Caco-2 (cell line): Measurements from ENCODE around the gene PML. TPM values are rescaled to one million over a fixed set of nuclear protein-coding genes. Genes with fewer than 3 reads are reported as not detected.
"Not testable (repeated sequence)": the region's sequence is repeated elsewhere in the genome, so short reads cannot be mapped to it uniquely, and the experiment has no call there.

Source experiments
- BruUV-seq: library from RNA; stranded (reverse); fragments of 400-500 nt; replicated peaks from 2 replicates; lab custom pipeline; 2021; lab: Mats Ljungman, UMichigan
- CTCF ChIA-PET: fragments of 300-600 bp; sonication (Branson Sonifier 250); formaldehyde crosslinking; loops from one replicate; lab custom pipeline; 2022; ENCODE audit warnings: antibody characterized with exemption; lab: Charles Lee
- POLR2A ChIA-PET: fragments of 300-600 bp; sonication (Branson Sonifier 250); formaldehyde crosslinking; loops from one replicate; lab custom pipeline; 2022; ENCODE audit warnings: antibody characterized with exemption; lab: Charles Lee
- DNase-seq, 2 experiments: peaks; one replicate each; pipeline versions ENCODE4 v3.0.0 to v3.0.0-alpha.2; 2020 to 2022
- H3K27me3 ChIP-seq: replicated peaks from 2 replicates; pipeline ENCODE4 v1.6.0; 2011; ENCODE audit warnings: low read length; ENCODE audit not compliant: control insufficient read depth, insufficient read depth
- H3K36me3 ChIP-seq: 2 replicates; pipeline ENCODE4 v1.5.1; 2011; ENCODE audit warnings: low read length; ENCODE audit not compliant: control insufficient read depth, insufficient read depth
- H3K4me1 ChIP-seq: fragments of 250-450 bp; sonication (Bioruptor Pico); 2 replicates; pipeline ENCODE4 v1.5.1; 2020; ENCODE audit warnings: mild to moderate bottlenecking
- H3K4me3 ChIP-seq: 2 replicates; pipeline ENCODE4 v1.5.1; 2011; ENCODE audit warnings: low read depth, mild to moderate bottlenecking, control low read depth, low read length
- H3K9me3 ChIP-seq: fragments of 250-450 bp; sonication (Bioruptor Pico); 2 replicates; pipeline ENCODE4 v1.5.1; 2020; ENCODE audit warnings: mild to moderate bottlenecking, moderate library complexity
- H3K27ac Mint-ChIP-seq: one replicate; pipeline ENCODE4 v1.8.0; 2022; ENCODE audit warnings: mixed read lengths; ENCODE audit not compliant: unreplicated experiment
- H3K27me3 Mint-ChIP-seq: one replicate; pipeline ENCODE4 v1.8.0; 2022; ENCODE audit warnings: mixed read lengths; ENCODE audit not compliant: insufficient read depth, unreplicated experiment
- H3K36me3 Mint-ChIP-seq: one replicate; pipeline ENCODE4 v1.8.0; 2022; ENCODE audit warnings: mild to moderate bottlenecking, mixed read lengths; ENCODE audit not compliant: insufficient read depth, unreplicated experiment
- H3K4me1 Mint-ChIP-seq: one replicate; pipeline ENCODE4 v1.8.0; 2022; ENCODE audit warnings: low read depth, mixed read lengths; ENCODE audit not compliant: unreplicated experiment
- H3K4me3 Mint-ChIP-seq: one replicate; pipeline ENCODE4 v1.8.0; 2022; ENCODE audit warnings: mild to moderate bottlenecking, moderate library complexity, mixed read lengths; ENCODE audit not compliant: unreplicated experiment
- H3K9me3 Mint-ChIP-seq: one replicate; pipeline ENCODE4 v1.8.0; 2022; ENCODE audit warnings: mixed read lengths; ENCODE audit not compliant: unreplicated experiment
- intact Hi-C: fragments of 100-400 bp; cut with micrococcal nuclease; formaldehyde crosslinking; loops from one replicate; pipeline ENCODE4 v1.10.0; 2022; ENCODE audit not compliant: unreplicated experiment
- total RNA-seq: library from RNA; stranded (reverse); gene quantifications from 2 replicates; pipeline ENCODE4 v1.2.3, GENCODE V29; 2022
- TF ChIP-seq, protein P1 (sequence below), 2 experiments: fragments of 200-600 bp in 1 of 2; IDR thresholded peaks; 1 replicate in 1 of 2; 2 replicates in 1 of 2; pipeline versions ENCODE4 v1.5.1 to v1.8.0; 2011 to 2022; ENCODE audit warnings: antibody characterized with exemption in 1 of 2, control low read depth in 1 of 2, inconsistent platforms in 1 of 2, low read depth in 1 of 2, low read length in 1 of 2, mild to moderate bottlenecking in 1 of 2, moderate library complexity in 1 of 2; ENCODE audit not compliant: insufficient read depth in 1 of 2, severe bottlenecking in 1 of 2, unreplicated experiment in 1 of 2

The PML gene
- total RNA-seq, 1 experiment from 2014 or later = 18.7 TPM

DNA sequence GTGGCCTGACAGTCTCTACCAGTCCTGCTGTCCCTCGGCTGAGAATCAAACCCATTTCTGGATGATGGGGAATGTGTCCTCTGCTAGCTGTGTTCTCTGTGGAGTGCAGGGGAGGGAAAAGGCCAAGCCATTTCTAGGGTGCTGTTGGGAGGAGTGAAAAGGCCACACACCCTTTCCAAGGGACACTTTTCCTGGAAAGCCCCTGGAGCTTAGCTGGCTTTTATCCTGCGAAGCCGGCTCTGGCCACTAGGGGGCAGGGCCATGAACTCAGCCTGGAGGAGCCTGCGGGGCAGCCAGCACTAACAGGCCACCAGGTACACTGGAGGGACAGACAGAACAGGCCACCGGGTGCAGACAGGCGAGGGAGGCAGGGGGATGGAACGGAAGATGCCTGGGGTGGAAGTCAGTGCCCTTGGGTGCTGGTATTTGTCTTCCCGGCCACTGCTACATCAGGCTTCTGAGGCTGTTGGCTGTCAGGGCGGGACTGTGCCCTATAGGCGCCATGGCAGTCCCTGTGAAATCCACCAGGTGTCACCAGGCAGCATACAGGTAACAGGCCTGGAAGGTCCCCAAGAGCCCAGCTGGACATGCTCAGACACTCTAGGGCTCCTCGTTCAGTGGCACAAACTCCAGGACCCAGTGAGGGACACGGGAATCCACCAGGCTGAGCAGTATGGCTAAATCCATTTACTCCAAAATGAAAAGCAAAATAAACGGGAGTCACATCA is 71.3 kb downstream of the PML start:
- intact Hi-C loops, H3K36me3 Mint-ChIP-seq, H3K4me3 Mint-ChIP-seq, H3K27ac Mint-ChIP-seq, H3K36me3 ChIP-seq, BruUV-seq, H3K4me1 ChIP-seq, H3K9me3 Mint-ChIP-seq, POLR2A ChIA-PET, H3K4me1 Mint-ChIP-seq, H3K9me3 ChIP-seq, CTCF ChIA-PET, H3K27me3 ChIP-seq, H3K4me3 ChIP-seq: not testable (repeated sequence)
- H3K27me3 Mint-ChIP-seq = peaks cover 12% of the 10 kb centered on the region
- DNase-seq = peak; percentile 57 to 76
- TF ChIP-seq, protein P1, sequence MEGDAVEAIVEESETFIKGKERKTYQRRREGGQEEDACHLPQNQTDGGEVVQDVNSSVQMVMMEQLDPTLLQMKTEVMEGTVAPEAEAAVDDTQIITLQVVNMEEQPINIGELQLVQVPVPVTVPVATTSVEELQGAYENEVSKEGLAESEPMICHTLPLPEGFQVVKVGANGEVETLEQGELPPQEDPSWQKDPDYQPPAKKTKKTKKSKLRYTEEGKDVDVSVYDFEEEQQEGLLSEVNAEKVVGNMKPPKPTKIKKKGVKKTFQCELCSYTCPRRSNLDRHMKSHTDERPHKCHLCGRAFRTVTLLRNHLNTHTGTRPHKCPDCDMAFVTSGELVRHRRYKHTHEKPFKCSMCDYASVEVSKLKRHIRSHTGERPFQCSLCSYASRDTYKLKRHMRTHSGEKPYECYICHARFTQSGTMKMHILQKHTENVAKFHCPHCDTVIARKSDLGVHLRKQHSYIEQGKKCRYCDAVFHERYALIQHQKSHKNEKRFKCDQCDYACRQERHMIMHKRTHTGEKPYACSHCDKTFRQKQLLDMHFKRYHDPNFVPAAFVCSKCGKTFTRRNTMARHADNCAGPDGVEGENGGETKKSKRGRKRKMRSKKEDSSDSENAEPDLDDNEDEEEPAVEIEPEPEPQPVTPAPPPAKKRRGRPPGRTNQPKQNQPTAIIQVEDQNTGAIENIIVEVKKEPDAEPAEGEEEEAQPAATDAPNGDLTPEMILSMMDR (IDR thresholded peaks at IDR 0.05; ENCODE audit: insufficient read depth in 1 of 2, low read depth in 1 of 2, low read length in 1 of 2, severe bottlenecking in 1 of 2, unreplicated experiment in 1 of 2) = peak in 1 of 2 experiments; percentile 73

DNA sequence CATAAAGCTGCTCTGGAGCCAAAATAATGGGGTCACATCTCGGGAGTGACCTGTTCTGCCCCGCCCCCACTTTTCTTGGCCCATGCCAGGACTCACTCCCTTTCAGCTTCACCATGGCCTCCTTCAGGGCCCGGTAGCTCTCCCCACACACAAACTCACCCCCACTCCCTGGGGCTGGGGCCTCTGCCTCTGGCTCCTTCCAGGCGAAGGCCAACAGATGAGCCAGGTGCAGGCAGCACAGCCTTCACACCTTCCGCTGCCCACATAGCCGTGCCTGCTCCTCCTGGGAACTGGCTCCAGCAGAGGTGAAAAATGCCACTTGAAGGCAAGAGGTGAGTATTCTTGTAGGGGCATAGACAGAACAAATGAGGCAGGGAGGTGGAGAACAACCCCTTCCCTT is 77.1 kb downstream of the PML start:
- CTCF ChIA-PET, H3K36me3 ChIP-seq: not testable (repeated sequence)

DNA sequence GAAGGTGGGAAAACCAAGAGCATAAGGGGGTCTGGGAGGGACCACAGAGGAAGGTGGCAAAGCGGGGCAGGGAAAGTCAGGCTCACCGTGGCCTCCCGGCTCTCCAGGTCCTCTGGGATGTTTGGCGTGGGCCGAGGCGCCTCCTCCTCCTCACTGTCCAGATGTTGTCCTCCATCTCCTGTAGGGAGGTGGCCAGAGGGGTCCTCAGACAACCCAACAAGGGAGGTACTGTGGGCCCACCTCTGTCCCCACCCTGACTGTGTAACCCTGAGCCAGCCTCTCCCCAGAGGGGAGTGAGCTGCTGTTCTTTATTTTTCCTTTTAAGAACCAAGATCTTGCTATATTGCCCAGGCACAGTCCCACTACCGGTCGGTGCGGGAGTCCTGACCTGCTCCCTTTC is 77.6 kb downstream of the PML start:
- H3K36me3 ChIP-seq, H3K9me3 ChIP-seq, intact Hi-C loops, H3K27ac Mint-ChIP-seq, CTCF ChIA-PET, BruUV-seq, H3K27me3 Mint-ChIP-seq, POLR2A ChIA-PET, H3K36me3 Mint-ChIP-seq, DNase-seq, H3K4me3 ChIP-seq, H3K4me1 Mint-ChIP-seq, H3K9me3 Mint-ChIP-seq, H3K4me3 Mint-ChIP-seq, H3K27me3 ChIP-seq, H3K4me1 ChIP-seq: not testable (repeated sequence)

More for the DNA sequence above, 77.1 kb downstream of the PML start:
- H3K27ac Mint-ChIP-seq, H3K4me3 Mint-ChIP-seq, POLR2A ChIA-PET, H3K27me3 Mint-ChIP-seq, H3K4me3 ChIP-seq, H3K27me3 ChIP-seq, H3K4me1 ChIP-seq, intact Hi-C loops, H3K9me3 Mint-ChIP-seq, H3K9me3 ChIP-seq, DNase-seq, H3K36me3 Mint-ChIP-seq, BruUV-seq, H3K4me1 Mint-ChIP-seq: not testable (repeated sequence)

DNA sequence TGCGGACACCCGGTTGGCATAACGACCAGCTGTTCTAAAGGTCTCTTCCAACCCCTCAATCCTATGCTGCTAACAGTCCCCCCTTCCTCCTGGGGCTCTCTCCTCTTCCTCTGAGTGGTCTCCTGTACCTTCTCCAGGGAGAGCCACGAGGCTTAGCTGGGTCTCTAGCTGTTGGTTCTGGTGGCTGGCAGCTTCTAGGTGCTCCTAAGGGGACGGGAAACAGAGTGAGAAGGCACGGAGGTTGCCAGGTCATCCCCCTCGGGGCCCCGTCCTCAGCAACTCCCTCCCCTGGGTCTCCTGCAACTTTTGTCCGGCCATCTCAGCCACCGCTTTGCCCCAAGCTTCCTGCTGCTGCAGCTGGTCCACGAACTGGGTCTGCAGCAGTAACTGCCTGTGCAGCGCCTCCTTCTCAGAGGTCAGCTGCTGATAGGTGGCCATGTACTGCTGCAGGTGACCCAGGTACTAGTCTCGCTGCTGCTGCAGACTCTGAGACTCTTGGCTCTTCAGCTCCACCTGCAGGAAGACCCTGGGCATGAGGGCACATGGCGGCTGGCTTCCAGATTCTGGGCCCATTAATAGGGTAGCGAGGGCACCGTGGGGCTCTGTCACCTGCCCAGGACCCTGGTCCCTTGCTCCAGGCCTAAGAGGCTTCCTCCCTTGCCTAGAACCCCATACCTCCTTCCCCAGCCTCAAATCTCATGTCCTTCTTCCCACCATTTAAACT is 78.3 kb downstream of the PML start:
- intact Hi-C loops, H3K27me3 Mint-ChIP-seq, H3K27ac Mint-ChIP-seq, CTCF ChIA-PET, H3K9me3 Mint-ChIP-seq, H3K27me3 ChIP-seq, H3K4me3 ChIP-seq, H3K36me3 Mint-ChIP-seq, H3K4me1 Mint-ChIP-seq, H3K36me3 ChIP-seq, H3K4me3 Mint-ChIP-seq, H3K9me3 ChIP-seq, POLR2A ChIA-PET, BruUV-seq, H3K4me1 ChIP-seq: not testable (repeated sequence)
- peak; percentile 65 to 74 for DNase-seq
- TF ChIP-seq, protein P1 (IDR thresholded peaks at IDR 0.05; ENCODE audit: insufficient read depth in 1 of 2, low read depth in 1 of 2, low read length in 1 of 2, severe bottlenecking in 1 of 2, unreplicated experiment in 1 of 2) = peak; percentile 15 to 52

DNA sequence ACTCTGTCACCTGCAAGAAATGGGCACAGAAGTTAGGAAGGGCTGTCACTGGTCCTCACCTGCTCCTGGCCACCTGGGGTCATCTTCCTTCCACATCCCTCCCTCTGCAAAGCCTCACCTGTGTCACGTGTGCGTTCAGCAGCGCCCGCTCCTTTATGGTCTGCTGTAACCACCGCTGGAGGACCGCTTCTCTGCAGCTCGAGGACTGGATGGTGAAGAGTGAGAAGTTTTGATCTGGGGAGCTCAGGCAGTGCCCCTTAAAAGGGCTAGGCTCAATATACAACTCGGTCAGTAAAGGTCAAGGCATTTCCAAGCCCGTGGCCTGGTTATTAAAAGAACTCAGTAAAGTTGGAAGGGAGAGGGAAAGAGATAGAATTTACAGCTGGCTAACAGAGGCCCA is 81.3 kb downstream of the PML start:
- H3K36me3 ChIP-seq, H3K4me3 ChIP-seq, H3K9me3 Mint-ChIP-seq, intact Hi-C loops, H3K27ac Mint-ChIP-seq, H3K4me1 Mint-ChIP-seq, H3K27me3 Mint-ChIP-seq, H3K4me3 Mint-ChIP-seq, BruUV-seq, H3K36me3 Mint-ChIP-seq, DNase-seq, H3K9me3 ChIP-seq, H3K27me3 ChIP-seq, POLR2A ChIA-PET, CTCF ChIA-PET, H3K4me1 ChIP-seq: not testable (repeated sequence)
